Measurements from ENCODE around the gene DAP.

DAP gene

GRCh38 chr5:10709409-10709808 is 51.6 kb downstream of the DAP start:
- no peak for DNase-seq (ENCODE audit: low read depth)

- no peak for DNase-seq (ENCODE audit: low read depth)
Observed at GRCh38 chr5:10708189-10708944, 52.7 kb downstream of the DAP start.

- no peak for DNase-seq (ENCODE audit: low read depth)
Observed at GRCh38 chr5:10707198-10708142, 53.6 kb downstream of the DAP start.

DNA sequence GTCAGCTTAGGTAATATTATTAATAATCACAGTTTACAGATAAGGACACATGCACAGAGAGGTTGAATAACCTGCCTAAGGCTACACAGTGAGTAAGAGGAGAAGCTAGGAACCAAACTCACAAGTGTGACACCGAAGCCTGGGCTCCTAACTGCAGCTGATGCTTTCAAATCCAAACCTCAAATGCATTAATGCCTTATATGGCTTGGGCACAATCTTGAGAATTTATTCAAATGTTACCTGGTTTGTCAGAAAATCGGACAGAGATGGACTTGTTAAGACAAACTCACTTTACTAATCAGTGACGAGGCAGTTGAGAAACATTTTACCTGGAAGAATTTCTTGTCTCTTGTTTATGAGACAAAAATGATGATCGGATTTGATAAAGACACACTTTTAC is 54.7 kb downstream of the DAP start:
- no peak for DNase-seq (ENCODE audit: low read depth)

- no peak for DNase-seq (ENCODE audit: low read depth)
Observed at GRCh38 chr5:10705747-10706146, 55.3 kb downstream of the DAP start.

- DNase-seq (ENCODE audit: low read depth), result no peak
Observed at GRCh38 chr5:10704949-10705621, 55.9 kb downstream of the DAP start.

- DNase-seq (ENCODE audit: low read depth), result no peak
Observed at GRCh38 chr5:10703676-10704075, 57.4 kb downstream of the DAP start.

GRCh38 chr5:10702911-10703491 is 58.0 kb downstream of the DAP start:
- no peak for DNase-seq (ENCODE audit: low read depth)

DNA sequence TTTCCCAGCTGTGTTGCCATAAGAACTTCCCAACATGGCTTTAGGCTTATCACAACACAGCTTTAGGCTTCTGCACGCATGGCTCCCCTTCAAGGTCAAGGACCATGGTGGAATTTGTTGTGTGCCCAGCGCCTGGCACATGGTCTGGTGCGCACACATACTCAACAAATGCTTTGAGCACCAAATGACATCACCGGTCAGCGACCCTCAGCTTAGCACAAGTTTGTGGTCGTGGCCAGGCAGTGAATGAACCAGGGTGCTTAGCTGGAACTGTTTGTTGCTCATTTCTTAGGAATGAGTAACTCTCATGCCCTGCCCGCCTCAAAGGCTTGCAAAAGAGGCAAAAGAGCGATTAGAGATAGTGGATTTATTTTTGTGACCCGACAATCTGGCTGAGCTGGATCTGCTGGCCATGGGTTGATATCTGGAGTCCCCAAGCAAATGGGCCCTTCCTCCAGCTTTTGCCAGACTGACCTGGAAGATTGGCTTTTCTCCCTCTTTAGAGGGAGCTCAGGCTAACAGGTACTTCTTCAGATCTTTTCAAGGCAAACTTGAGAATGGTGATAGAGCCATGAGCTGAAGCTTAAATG is 58.9 kb downstream of the DAP start:
- DNase-seq (ENCODE audit: low read depth), result no peak

GRCh38 chr5:10701567-10702039 is 59.4 kb downstream of the DAP start:
- no peak for DNase-seq (ENCODE audit: low read depth)

- no peak for DNase-seq (ENCODE audit: low read depth)
Observed at GRCh38 chr5:10700516-10700915, 60.5 kb downstream of the DAP start.

DNA sequence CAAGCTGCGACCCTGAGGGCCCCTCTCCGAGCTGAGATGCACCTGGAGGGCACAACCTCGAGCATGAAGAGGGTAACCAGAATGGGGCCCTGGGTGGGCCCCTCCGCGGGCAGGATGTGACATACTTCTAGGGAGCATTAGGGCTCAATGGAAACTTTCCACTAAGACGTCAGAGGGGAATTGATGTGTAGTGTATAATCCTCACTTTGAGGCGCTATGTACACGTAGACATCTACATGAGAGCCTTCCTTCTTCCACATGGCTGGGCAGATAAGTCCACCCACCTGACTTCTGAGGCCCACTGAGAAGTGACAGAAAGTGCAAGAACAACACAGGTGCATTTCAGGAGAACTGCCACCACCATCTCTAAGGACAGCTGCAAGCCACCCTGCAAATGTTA is 61.0 kb downstream of the DAP start:
- no peak for DNase-seq (ENCODE audit: low read depth)

DNA sequence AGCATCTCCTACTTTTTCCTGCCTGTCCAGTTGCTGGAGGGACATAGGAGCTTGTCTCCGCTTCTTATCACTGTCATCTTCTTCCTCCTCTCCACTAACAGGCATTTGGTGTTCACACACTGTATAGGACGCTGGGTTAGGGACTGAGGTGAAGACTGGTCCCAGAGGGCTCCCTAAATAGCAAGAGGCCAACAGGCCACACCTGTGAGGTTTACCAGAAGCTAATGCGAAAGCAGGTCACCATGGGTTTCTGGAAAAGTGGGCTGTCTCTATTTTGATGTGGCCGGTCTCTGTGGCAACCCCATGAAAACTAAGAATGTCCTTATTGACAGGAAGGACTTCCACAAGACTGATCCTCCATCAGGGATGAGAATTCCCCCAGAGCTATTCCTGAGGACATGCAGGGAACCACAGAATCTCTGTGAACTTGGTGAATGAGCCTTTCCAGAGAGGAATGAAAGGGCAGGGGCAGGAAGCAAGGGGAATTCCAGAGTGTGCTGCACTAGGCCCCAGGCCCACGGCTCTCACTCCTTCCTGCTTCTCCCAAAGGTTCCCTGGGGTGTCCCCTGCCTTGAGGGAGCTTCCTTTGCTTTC is 61.7 kb downstream of the DAP start:
- no peak for DNase-seq (ENCODE audit: low read depth)

- DNase-seq (ENCODE audit: low read depth), result no peak
Observed at GRCh38 chr5:10695759-10696543, 65.1 kb downstream of the DAP start.

GRCh38 chr5:10695055-10695649 is 65.9 kb downstream of the DAP start:
- DNase-seq (ENCODE audit: low read depth), result no peak

- DNase-seq (ENCODE audit: low read depth), result no peak
Observed at GRCh38 chr5:10691826-10692785, 68.9 kb downstream of the DAP start.

GRCh38 chr5:10690460-10691440 is 70.3 kb downstream of the DAP start:
- DNase-seq (ENCODE audit: low read depth), result no peak

Measured in stimulated activated CD8-positive, alpha-beta memory T cell treated with anti-CD3 and anti-CD28 coated beads, Interleukin-4, amount 100 ng/mL, for 24 hours (primary cell).